Measurements from ENCODE around the gene INPP5A.

DNA sequence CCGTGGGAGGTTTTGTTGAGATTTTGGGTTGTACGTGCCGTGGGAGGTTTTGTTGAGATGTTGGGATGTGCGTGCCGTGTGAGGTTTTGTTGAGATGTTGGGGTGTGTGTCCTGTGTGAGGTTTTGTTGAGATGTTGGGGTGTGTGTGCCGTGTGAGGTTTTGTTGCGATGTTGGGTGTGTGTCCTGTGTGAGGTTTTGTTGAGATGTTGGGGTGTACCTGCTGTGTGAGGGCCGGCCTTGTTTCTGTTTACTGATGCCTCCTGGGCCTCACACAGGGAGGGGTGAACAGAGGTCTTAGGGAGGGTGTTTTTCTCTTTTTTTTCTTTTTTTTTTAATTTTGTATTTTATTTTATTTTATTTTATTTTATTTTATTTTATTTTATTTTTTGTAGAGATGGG lies 36.7 kb downstream of the INPP5A start:
- TF ChIP-seq, protein P1, sequence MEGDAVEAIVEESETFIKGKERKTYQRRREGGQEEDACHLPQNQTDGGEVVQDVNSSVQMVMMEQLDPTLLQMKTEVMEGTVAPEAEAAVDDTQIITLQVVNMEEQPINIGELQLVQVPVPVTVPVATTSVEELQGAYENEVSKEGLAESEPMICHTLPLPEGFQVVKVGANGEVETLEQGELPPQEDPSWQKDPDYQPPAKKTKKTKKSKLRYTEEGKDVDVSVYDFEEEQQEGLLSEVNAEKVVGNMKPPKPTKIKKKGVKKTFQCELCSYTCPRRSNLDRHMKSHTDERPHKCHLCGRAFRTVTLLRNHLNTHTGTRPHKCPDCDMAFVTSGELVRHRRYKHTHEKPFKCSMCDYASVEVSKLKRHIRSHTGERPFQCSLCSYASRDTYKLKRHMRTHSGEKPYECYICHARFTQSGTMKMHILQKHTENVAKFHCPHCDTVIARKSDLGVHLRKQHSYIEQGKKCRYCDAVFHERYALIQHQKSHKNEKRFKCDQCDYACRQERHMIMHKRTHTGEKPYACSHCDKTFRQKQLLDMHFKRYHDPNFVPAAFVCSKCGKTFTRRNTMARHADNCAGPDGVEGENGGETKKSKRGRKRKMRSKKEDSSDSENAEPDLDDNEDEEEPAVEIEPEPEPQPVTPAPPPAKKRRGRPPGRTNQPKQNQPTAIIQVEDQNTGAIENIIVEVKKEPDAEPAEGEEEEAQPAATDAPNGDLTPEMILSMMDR (IDR thresholded peaks at IDR 0.05; ENCODE audit: poor library complexity), result no peak
- TF ChIP-seq EZH2 (IDR thresholded peaks at IDR 0.05; ENCODE audit: borderline replicate concordance) (no peak), EZH2phosphoT487 (IDR thresholded peaks at IDR 0.05; ENCODE audit: low read depth, severe bottlenecking, unreplicated experiment) (no peak)
